Measurements from ENCODE around the gene CCNY. TPM values are rescaled to one million over a fixed set of nuclear protein-coding genes. Genes with fewer than 3 reads are reported as not detected.

CCNY gene
- total and polyA plus RNA-seq, 2 of the 4 experiments (the other 2 are of a cell fraction): 38.0 to 131 TPM

DNA sequence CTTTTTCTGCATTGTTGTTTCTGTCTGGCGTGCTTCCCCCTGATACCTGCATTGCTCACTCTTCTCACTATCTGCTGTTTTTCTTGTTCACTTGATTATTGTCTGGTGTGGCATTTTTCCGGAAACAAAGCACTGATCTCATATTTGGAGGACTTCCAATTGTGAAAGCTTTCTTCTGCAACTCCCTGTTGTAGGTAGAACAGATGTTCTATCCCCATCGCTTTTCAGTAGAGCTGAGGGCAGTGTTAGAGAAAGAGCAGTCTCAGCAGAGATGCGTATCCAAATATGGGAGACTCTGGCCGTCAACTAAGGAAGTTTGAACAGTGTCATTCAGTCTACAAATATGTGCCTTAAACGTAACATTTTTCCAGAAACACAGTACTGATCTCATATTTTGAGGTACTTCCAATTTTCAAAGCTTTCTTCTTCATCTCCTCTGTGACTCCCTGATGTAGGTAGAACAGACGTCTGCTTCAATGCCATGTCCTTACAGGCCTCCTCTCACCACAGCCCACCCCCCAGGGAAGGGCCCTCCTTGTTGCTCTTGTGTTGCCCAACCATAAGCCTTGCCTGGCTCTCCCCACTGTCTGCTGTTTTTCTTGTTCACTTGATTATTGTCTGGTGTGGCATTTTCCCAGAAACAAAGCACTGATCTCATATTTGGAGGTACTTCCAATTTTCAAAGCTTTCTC, 241.8 kb downstream of the CCNY start:
- Histone ChIP-seq H3K4me3 (ENCODE audit: insufficient read depth, low read depth, low read length) (no peak overlapping the region), H2AK5ac (ENCODE audit: low read depth, low read length) (no peak overlapping the region), H3K27me3 (ENCODE audit: control insufficient read depth, insufficient read depth, low read length) (peaks cover 9% of the 10 kb centered on the region), H4K20me1 (ENCODE audit: insufficient read depth, low read length) (peaks cover 10% of the 10 kb centered on the region; the same call in 1 of the 2 replicates), H4K5ac (ENCODE audit: low read depth, low read length) (no peak overlapping the region), H2BK15ac (ENCODE audit: low read depth, low read length) (no peak overlapping the region), H2BK120ac (ENCODE audit: low read depth, low read length) (no peak overlapping the region), H4K91ac (ENCODE audit: insufficient read depth, low read depth, low read length) (no peak overlapping the region), H3K4ac (ENCODE audit: low read depth, low read length) (no peak overlapping the region), H3K9ac (ENCODE audit: low read depth, low read length) (no peak overlapping the region), H2AK9ac (replicated peaks; ENCODE audit: low read depth, low read length, poor library complexity) (no peak overlapping the region), H3K18ac (ENCODE audit: low read depth, low read length) (no peak overlapping the region), H2AFZ (replicated peaks; ENCODE audit: low read length, poor library complexity) (no peak overlapping the region), H2BK20ac (ENCODE audit: low read depth, low read length) (no peak overlapping the region), H3K14ac (replicated peaks; ENCODE audit: low read depth, low read length) (no peak overlapping the region), H3K9me1 (ENCODE audit: insufficient read depth, low read length) (peaks cover 12% of the 10 kb centered on the region), H2BK5ac (ENCODE audit: low read depth, low read length, poor library complexity, severe bottlenecking) (no peak overlapping the region), H4K8ac (ENCODE audit: low read depth in 2 of 2, low read length in 2 of 2) (no peak overlapping the region), H3K9me3 (ENCODE audit: control insufficient read depth, insufficient read depth, low read length) (no peaks in the 10 kb centered on the region), H3K27ac (ENCODE audit: insufficient read depth, low read length) (no peak overlapping the region), H3K56ac (ENCODE audit: extremely low read depth, insufficient read depth, low read length) (no peak overlapping the region), H3K79me1 (ENCODE audit: low read depth in 1 of 2, low read length in 2 of 2) (no peaks in the 10 kb centered on the region), H3K36me3 (ENCODE audit: control insufficient read depth, insufficient read depth, low read length) (peaks cover 2% of the 10 kb centered on the region; the same call in 1 of the 2 replicates), H3K23ac (ENCODE audit: low read depth, low read length) (no peak overlapping the region), H3K4me2 (ENCODE audit: low read depth, low read length) (no peak overlapping the region), H3K4me1 (ENCODE audit: control insufficient read depth, insufficient read depth, low read length) (peaks cover 9% of the 10 kb centered on the region)
- in situ Hi-C loops (cut with MboI; ENCODE audit: low sequenced_read_pairs) (no loop called here), dilution Hi-C loops (cut with HindIII; ENCODE audit: low sequenced_read_pairs, unreplicated experiment) (no loop called here), intact Hi-C loops (cut with micrococcal nuclease) (no loop called here)
- no peak for TF ChIP-seq USF2 (IDR thresholded peaks at IDR 0.05; ENCODE audit: low read depth, low read length)
- TF ChIP-seq, protein P1, sequence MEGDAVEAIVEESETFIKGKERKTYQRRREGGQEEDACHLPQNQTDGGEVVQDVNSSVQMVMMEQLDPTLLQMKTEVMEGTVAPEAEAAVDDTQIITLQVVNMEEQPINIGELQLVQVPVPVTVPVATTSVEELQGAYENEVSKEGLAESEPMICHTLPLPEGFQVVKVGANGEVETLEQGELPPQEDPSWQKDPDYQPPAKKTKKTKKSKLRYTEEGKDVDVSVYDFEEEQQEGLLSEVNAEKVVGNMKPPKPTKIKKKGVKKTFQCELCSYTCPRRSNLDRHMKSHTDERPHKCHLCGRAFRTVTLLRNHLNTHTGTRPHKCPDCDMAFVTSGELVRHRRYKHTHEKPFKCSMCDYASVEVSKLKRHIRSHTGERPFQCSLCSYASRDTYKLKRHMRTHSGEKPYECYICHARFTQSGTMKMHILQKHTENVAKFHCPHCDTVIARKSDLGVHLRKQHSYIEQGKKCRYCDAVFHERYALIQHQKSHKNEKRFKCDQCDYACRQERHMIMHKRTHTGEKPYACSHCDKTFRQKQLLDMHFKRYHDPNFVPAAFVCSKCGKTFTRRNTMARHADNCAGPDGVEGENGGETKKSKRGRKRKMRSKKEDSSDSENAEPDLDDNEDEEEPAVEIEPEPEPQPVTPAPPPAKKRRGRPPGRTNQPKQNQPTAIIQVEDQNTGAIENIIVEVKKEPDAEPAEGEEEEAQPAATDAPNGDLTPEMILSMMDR (conservative IDR thresholded peaks at IDR 0.05; ENCODE audit: low read depth, low read length): no peak
- no peak for TF ChIP-seq MAFK (IDR thresholded peaks at IDR 0.05; ENCODE audit: low read depth, low read length)
- no peak for TF ChIP-seq RFX5 (IDR thresholded peaks at IDR 0.05; ENCODE audit: low read depth, low read length)
- TF ChIP-seq SMC3 (IDR thresholded peaks at IDR 0.05; ENCODE audit: low read depth, low read length): no peak
- no peak for TF ChIP-seq MAZ (IDR thresholded peaks at IDR 0.05; ENCODE audit: borderline replicate concordance, low read depth, low read length)
- no peak for TF ChIP-seq RAD21 (IDR thresholded peaks at IDR 0.05; ENCODE audit: low read length)
- TF ChIP-seq BHLHE40 (IDR thresholded peaks at IDR 0.05; ENCODE audit: low read depth, low read length): no peak
- TF ChIP-seq RCOR1 (IDR thresholded peaks at IDR 0.05; ENCODE audit: insufficient replicate concordance, low read length): no peak
- BruUV-seq (replicated peaks): no TSS peak
- ATAC-seq (ENCODE audit: low read depth): no peak
- no peak for DNase-seq
- no CpG with 5 or more reads among the region's 7 CpGs for WGBS, 2 experiments (ENCODE audit: extremely low coverage in 2 of 2, insufficient read length in 1 of 2)
- POLR2A ChIA-PET (ENCODE audit: unreplicated experiment): no interaction called here
- CTCF ChIA-PET: no interaction called here
